ENCODE measurements around the gene OAS2.

GRCh38 chr12:112944024-112944690, 34.2 kb upstream of the OAS2 start:
- no peak for TF ChIP-seq POLR2A (IDR thresholded peaks at IDR 0.05; ENCODE audit: low read length)
- no peak for TF ChIP-seq CTCF (IDR thresholded peaks at IDR 0.05)
- TF ChIP-seq HMGXB4 (CRISPR knock-in tag; IDR thresholded peaks at IDR 0.05; ENCODE audit: borderline replicate concordance) = no peak
- no peak for TF ChIP-seq JUNB (IDR thresholded peaks at IDR 0.05)
- TF ChIP-seq CEBPB (IDR thresholded peaks at IDR 0.05) = no peak
- no peak for TF ChIP-seq EP300 (IDR thresholded peaks at IDR 0.05)
- TF ChIP-seq CHD2 (IDR thresholded peaks at IDR 0.05; ENCODE audit: low read length, partially characterized antibody) = no peak
- TF ChIP-seq FOSL2 (IDR thresholded peaks at IDR 0.05) = no peak
- no peak for TF ChIP-seq FOSL2 (CRISPR knock-in tag; IDR thresholded peaks at IDR 0.05)
- no peak for TF ChIP-seq EHMT2 (IDR thresholded peaks at IDR 0.05; ENCODE audit: low read depth)
- TF ChIP-seq HES2 (IDR thresholded peaks at IDR 0.05) = no peak
- TF ChIP-seq SMC3 (IDR thresholded peaks at IDR 0.05) = no peak
- no peak for TF ChIP-seq REST (IDR thresholded peaks at IDR 0.05)
- TF ChIP-seq ELK1 (IDR thresholded peaks at IDR 0.05; ENCODE audit: low read depth, low read length) = no peak

Data from A549 (cell line).